HG03139 (cell line): ENCODE measurements around the gene FOXA3.

Experiments
- ATAC-seq: cut with Tn5 transposase; IDR thresholded peaks from one replicate; pipeline ENCODE4 v1.9.1; 2021; ENCODE audit not compliant: unreplicated experiment

Gene FOXA3

GRCh38 chr19:45917421-45918091 lies 53.4 kb downstream of the FOXA3 start:
- no peak for ATAC-seq

GRCh38 chr19:45918721-45919120 lies 54.6 kb downstream of the FOXA3 start:
- no peak for ATAC-seq

GRCh38 chr19:45919678-45920077 lies 55.6 kb downstream of the FOXA3 start:
- ATAC-seq, result no peak

GRCh38 chr19:45920458-45920857 lies 56.3 kb downstream of the FOXA3 start:
- ATAC-seq, result no peak

- no peak for ATAC-seq
Observed at GRCh38 chr19:45922281-45922680, 58.2 kb downstream of the FOXA3 start.
